Measurements from ENCODE around the gene TEX14. TPM values are rescaled to one million over a fixed set of nuclear protein-coding genes. Genes with fewer than 3 reads are reported as not detected.
A peak's percentile ranks its signal among the peaks of the same experiment; 100 is the strongest.
"Not testable (repeated sequence)": the region's sequence is repeated elsewhere in the genome, so short reads cannot be mapped to it uniquely, and the experiment has no call there.

TEX14 gene
- total RNA-seq, 2 experiments from 2014 or later, result 0.14 to 0.21 TPM

DNA sequence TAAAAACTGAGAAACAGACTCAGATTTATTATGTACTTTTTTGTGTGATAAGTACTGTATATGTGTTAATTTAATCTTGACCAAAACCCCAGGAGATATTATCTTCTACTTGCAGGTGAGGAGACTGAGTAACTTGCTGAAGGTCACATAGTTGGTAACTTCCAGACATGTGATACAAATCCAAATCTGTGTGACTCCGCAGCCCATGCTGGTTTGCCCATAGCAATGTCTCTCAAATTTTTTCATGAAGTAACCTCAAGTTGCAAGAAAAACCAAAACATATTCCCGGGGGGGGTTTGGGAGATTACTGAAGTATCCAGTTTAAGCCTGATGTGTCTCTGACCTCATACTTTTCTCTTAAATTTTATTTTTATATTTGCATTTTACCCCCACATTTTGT lies 3.3 kb downstream of the TEX14 start:
- DNase-seq (no peak), ATAC-seq (no peak)
- no peaks in the 10 kb centered on the region for H3K9me3 Mint-ChIP-seq (ENCODE audit: low read depth)
- H3K36me3 Mint-ChIP-seq (ENCODE audit: low read depth), result peaks cover 10% of the 10 kb centered on the region
- ChIA-PET POLR2A (no interaction called here), CTCF (no interaction called here)
- no peak overlapping the region for H3K4me3 Mint-ChIP-seq
- H3K4me1 Mint-ChIP-seq, result peaks cover 10% of the 10 kb centered on the region
- H3K27me3 Mint-ChIP-seq, result no peaks in the 10 kb centered on the region
- no peak overlapping the region for H3K27ac Mint-ChIP-seq
- intact Hi-C loops (cut with DNase I, micrococcal nuclease), result no loop called here

DNA sequence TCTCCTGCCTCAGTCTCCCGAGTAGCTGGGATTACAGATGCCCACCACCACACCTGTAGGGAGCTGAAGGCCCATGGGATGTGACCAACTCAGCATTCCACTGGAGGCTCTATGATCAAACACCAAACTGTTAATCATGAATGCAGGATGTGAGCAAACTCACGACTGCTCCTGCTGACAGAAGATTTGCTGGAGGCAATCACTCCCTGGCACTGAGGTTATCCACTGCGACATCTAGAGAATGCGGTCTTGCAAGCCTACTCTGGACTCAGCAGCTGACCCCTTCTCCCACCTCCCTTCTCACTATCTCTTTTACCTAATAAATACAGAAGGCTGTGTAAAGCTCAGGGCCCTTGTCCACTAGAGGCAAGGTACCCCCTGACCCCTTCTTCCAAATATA lies 4.9 kb downstream of the TEX14 start:
- H3K36me3 Mint-ChIP-seq (ENCODE audit: low read depth), result no peaks in the 10 kb centered on the region
- ATAC-seq (no peak), DNase-seq (no peak)
- no peak overlapping the region for H3K27ac Mint-ChIP-seq
- no peak overlapping the region for H3K4me3 Mint-ChIP-seq
- CTCF ChIA-PET, result interaction anchor here (0.5 to 0.7 kb wide), 2 partner anchors 22 to 573 kb away, joined by 3 read pairs; no protein-coding TSS in a partner anchor
- no peaks in the 10 kb centered on the region for H3K9me3 Mint-ChIP-seq (ENCODE audit: low read depth)
- no peaks in the 10 kb centered on the region for H3K4me1 Mint-ChIP-seq
- POLR2A ChIA-PET, result no interaction called here
- intact Hi-C loops (cut with DNase I, micrococcal nuclease), result no loop called here
- no peaks in the 10 kb centered on the region for H3K27me3 Mint-ChIP-seq

DNA sequence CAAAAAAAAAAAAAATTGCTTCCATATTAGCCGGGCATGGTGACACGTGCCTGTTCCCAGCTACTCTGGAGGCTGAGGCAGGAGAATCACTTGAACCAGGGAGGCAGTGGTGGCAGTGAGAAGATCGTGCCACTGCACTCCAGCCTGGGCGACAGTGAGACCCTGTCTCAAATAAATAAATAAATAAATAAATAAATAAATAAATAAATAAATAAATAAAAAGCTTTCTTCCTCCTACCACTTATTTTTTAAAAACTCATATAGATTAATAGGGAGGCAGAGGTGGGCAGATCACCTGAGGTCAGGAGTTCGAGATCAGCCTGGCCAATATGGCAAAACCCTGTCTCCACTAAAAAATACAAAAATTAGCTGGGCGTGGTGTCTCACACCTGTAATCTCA lies 7.4 kb downstream of the TEX14 start:
- not testable (repeated sequence) for H3K9me3 Mint-ChIP-seq (ENCODE audit: low read depth)

DNA sequence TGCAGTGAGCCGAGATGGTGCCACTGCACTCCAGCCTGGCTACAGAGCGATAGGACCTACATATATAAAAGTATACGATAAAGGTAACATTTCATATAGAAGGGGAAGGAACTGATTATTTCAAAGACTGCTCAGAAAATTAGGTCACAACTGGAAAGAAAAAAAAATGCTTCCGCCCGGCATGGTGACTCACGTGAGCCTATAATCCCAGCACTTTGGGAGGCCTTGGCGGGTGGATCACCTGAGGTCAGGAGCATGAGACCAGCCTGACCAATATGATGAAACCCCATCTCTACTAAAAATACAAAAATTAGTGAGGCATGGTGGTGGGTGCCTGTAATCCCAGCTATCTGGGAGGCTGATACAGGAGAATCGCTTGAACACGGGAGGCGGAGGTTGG lies 7.8 kb downstream of the TEX14 start:
- intact Hi-C loops (cut with DNase I, micrococcal nuclease), result no loop called here
- DNase-seq (no peak), ATAC-seq (no peak)
- Mint-ChIP-seq H3K36me3 (ENCODE audit: low read depth) (no peaks in the 10 kb centered on the region), H3K27me3 (no peaks in the 10 kb centered on the region), H3K4me3 (no peak overlapping the region), H3K9me3 (ENCODE audit: low read depth) (no peaks in the 10 kb centered on the region), H3K4me1 (no peaks in the 10 kb centered on the region), H3K27ac (no peak overlapping the region)
- CTCF ChIA-PET, result no interaction called here
- POLR2A ChIA-PET, result interaction anchor here (1.0 kb wide), 1 partner anchor 53 kb away, joined by 3 read pairs; no protein-coding TSS in a partner anchor

More for the DNA sequence above, 7.4 kb downstream of the TEX14 start:
- POLR2A ChIA-PET, result interaction anchor here (1.0 kb wide), 1 partner anchor 54 kb away, joined by 3 read pairs; no protein-coding TSS in a partner anchor
- H3K27ac Mint-ChIP-seq; ATAC-seq; CTCF ChIA-PET; H3K4me3 Mint-ChIP-seq; intact Hi-C loops (cut with DNase I, micrococcal nuclease); H3K27me3 Mint-ChIP-seq; DNase-seq; H3K36me3 Mint-ChIP-seq (ENCODE audit: low read depth); H3K4me1 Mint-ChIP-seq: not testable (repeated sequence)

DNA sequence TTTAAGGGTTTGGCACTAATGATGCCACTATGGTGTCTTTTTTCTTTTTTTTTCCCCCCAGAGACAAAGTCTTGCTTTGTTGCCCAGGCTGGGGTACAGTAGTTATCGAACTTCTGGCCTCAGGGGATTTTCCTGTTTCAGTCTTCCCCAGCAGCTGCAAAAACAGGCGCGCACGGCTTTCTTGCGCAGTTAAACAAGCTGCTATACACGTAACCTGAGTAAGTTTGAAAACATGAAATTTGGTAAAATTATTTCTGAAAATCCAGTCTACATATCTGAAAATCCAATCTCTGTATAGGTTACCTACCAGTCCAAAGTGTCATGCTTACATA lies 11.8 kb downstream of the TEX14 start:
- ATAC-seq (no peak), DNase-seq (no peak)
- POLR2A ChIA-PET, result no interaction called here
- CTCF ChIA-PET, result no interaction called here
- Mint-ChIP-seq H3K9me3 (ENCODE audit: low read depth) (no peaks in the 10 kb centered on the region), H3K27me3 (peaks cover 4% of the 10 kb centered on the region), H3K36me3 (ENCODE audit: low read depth) (no peaks in the 10 kb centered on the region), H3K4me1 (no peaks in the 10 kb centered on the region), H3K4me3 (no peak overlapping the region), H3K27ac (no peak overlapping the region)
- intact Hi-C loops (cut with DNase I, micrococcal nuclease), result no loop called here

DNA sequence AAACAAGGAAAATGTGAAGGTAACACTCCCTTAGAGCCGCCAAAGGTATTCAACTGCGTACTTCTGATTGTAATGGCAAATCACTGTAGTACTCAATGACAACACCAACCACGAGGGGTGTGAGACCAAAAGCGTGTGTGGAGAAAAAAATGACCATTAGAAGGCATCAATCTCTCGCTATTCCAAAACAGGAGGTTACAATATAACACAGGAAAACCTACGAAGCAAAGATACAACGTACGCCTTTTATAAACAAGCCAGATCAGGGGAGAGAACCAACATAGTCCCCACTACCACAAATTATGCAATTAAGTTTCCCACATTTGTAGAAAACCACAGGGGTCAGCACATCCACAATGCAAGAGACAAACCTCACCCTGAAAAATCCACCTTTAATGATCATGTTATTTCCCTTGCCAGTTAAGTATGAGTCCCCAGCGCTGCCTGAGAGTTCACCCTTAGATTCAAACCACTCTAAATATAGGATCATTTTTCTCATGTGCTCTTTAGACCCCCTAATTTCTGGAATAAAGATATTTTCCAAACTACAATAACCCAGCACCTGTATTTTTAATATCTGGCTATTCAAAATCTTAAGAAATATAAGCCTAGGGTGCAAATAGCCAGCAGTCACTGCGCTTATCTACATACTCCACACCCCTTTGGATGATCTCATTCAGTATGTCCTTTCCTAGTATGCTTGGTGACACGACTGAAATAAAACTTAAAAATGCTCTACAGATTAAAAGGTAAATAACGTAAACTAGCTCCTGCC lies 12.4 kb downstream of the TEX14 start:
- ATAC-seq, result peak; percentile 33
- ChIA-PET POLR2A (interaction anchor here (0.9 to 1.0 kb wide), 2 partner anchors 21 to 49 kb away, joined by 4 to 6 read pairs; no protein-coding TSS in a partner anchor), CTCF (no interaction called here)
- H3K4me1 Mint-ChIP-seq, result no peaks in the 10 kb centered on the region
- peaks cover 4% of the 10 kb centered on the region for H3K27me3 Mint-ChIP-seq
- DNase-seq, result no peak
- H3K9me3 Mint-ChIP-seq (ENCODE audit: low read depth), result no peaks in the 10 kb centered on the region
- no peak overlapping the region for H3K27ac Mint-ChIP-seq
- no peak overlapping the region for H3K4me3 Mint-ChIP-seq
- no peaks in the 10 kb centered on the region for H3K36me3 Mint-ChIP-seq (ENCODE audit: low read depth)
- intact Hi-C loops (cut with DNase I, micrococcal nuclease), result no loop called here

DNA sequence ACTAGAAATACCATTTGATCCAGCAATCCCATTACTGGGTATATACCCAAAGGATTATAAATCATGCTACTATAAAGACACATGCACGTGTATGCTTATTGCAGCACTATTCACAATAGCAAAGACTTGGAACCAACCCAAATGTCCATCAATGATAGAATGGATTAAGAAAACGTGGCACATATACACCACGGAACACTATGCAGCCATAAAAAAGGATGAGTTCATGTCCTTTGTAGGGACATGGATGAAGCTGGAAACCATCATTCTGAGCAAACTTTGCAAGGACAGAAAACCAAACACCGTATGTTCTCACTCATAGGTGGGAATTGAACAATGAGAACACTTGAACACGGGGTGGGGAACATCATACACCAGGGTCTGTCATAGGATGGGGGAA lies 13.6 kb downstream of the TEX14 start:
- H3K4me3 Mint-ChIP-seq; H3K27me3 Mint-ChIP-seq; H3K9me3 Mint-ChIP-seq (ENCODE audit: low read depth); H3K36me3 Mint-ChIP-seq (ENCODE audit: low read depth); intact Hi-C loops (cut with DNase I, micrococcal nuclease); H3K27ac Mint-ChIP-seq; ATAC-seq; DNase-seq; CTCF ChIA-PET; H3K4me1 Mint-ChIP-seq: not testable (repeated sequence)
- POLR2A ChIA-PET, result interaction anchor here (1.0 kb wide), 1 partner anchor 47 kb away, joined by 6 read pairs; no protein-coding TSS in a partner anchor

DNA sequence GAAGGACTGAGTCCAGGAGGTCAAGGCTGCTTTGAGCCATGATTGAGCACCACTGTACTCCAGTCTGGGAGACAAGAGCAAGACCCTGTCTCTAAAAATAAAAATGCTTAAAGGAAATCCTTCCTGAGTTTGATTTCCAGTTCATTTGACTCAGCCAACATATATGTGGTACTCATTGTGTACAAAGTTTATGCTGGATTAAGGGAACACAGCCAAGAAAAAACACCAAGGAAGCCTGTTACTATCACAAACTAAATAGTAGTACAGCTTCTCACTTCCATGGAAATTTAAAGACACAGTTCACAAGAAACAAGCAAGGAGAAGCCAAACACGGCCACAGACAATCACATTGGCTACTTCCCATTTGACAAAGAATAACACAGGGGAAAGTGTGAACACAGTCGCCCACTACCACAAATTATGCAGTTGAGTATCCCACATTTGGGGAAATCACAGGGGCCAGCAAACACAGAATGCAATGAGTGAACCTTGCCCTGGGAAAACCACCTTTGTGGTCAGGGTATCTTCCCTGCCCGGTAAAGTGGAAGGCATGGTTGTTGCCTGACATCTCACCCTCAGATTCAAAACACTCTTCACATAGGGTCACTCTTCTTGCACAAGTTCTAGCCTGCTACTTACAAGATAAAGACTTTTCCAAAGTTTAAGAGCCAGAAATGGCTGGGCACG lies 14.5 kb downstream of the TEX14 start:
- intact Hi-C loops (cut with DNase I, micrococcal nuclease), result no loop called here
- CTCF ChIA-PET, result no interaction called here
- H3K36me3 Mint-ChIP-seq (ENCODE audit: low read depth), result no peaks in the 10 kb centered on the region

DNA sequence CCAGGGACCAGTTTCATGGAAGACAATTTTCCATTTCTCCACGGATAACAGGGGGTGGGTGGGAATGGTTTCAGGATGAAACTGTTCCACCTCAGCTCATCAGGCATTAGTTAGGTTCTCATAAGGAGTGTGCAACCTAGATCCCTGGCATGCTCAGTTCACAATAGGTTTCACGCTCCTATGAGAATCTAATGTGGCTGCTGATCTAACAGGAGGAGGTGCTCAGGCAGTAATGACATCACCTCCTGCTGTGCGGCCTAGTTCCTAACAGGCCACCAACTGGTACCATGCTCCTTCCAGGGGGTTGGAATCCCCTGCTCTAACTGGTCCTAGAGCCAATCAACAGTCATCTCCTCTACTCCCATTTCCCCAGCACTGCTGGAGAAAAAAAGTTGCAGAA lies 19.9 kb downstream of the TEX14 start:
- H3K4me1 Mint-ChIP-seq, result peaks cover 2% of the 10 kb centered on the region
- intact Hi-C loops (cut with DNase I, micrococcal nuclease), result no loop called here
- no peaks in the 10 kb centered on the region for H3K27me3 Mint-ChIP-seq
- no peaks in the 10 kb centered on the region for H3K36me3 Mint-ChIP-seq (ENCODE audit: low read depth)
- CTCF ChIA-PET, result no interaction called here
- H3K27ac Mint-ChIP-seq, result no peak overlapping the region
- POLR2A ChIA-PET, result interaction anchor here (1.0 kb wide), 1 partner anchor 14 kb away, joined by 5 read pairs; no protein-coding TSS in a partner anchor
- H3K9me3 Mint-ChIP-seq (ENCODE audit: low read depth), result no peaks in the 10 kb centered on the region
- ATAC-seq (no peak), DNase-seq (no peak)
- H3K4me3 Mint-ChIP-seq, result no peak overlapping the region

More for the DNA sequence above, 14.5 kb downstream of the TEX14 start:
- POLR2A ChIA-PET, result interaction anchor here (0.6 kb wide), 1 partner anchor 19 kb away, joined by 3 read pairs; no protein-coding TSS in a partner anchor
- Mint-ChIP-seq H3K27me3 (peaks cover 4% of the 10 kb centered on the region), H3K27ac (no peak overlapping the region), H3K9me3 (ENCODE audit: low read depth) (no peaks in the 10 kb centered on the region), H3K4me3 (no peak overlapping the region), H3K4me1 (no peaks in the 10 kb centered on the region)
- DNase-seq (no peak), ATAC-seq (no peak)

DNA sequence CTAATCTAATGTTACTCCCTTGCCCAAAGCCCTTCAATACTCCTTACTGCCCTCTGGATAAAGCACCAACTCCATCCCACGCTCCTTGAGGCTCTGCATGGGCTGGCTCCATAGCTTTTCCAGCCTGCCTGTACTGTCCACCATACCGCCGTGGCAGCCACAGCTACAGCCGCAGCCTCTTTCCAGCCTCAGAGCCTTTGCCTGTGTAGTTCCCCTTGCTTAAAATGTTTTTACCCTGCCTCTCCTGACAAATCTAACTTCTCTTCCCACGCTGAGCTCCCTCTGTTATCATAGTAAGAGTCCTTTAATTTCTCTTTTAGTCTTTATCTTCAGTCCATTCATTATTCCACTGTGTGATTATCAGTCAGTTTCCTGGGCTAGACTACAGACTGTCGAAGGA lies 22.0 kb downstream of the TEX14 start:
- H3K4me1 Mint-ChIP-seq, result peaks cover 9% of the 10 kb centered on the region
- H3K4me3 Mint-ChIP-seq, result no peak overlapping the region
- no peak overlapping the region for H3K27ac Mint-ChIP-seq
- DNase-seq (no peak), ATAC-seq (no peak)
- ChIA-PET POLR2A (interaction anchor here (0.5 to 0.6 kb wide), 2 partner anchors 118 to 320 kb away, joined by 4 read pairs; no protein-coding TSS in a partner anchor), CTCF (interaction anchor here (0.5 kb wide), 1 partner anchor 954 kb away, joined by 3 read pairs; no protein-coding TSS in a partner anchor)
- H3K36me3 Mint-ChIP-seq (ENCODE audit: low read depth), result no peaks in the 10 kb centered on the region
- H3K9me3 Mint-ChIP-seq (ENCODE audit: low read depth), result no peaks in the 10 kb centered on the region
- H3K27me3 Mint-ChIP-seq, result peaks cover 2% of the 10 kb centered on the region
- intact Hi-C loops (cut with DNase I, micrococcal nuclease), result no loop called here

DNA sequence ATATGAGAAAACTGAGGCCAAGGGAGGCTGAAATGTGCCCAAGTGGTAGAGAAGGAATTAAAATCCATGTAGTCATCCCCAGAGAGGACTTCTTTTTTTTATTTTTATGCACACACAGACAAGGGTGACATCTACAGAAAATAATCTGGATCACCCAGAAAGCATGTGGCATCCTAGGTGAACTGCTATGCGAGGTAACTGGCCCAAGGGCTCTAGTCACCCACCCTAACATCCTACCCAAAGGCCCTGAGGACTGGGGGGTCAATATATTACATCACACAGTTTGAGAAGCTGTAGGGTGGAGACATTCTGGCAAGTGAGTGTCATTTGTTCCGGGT lies 23.3 kb downstream of the TEX14 start:
- intact Hi-C loops (cut with DNase I, micrococcal nuclease), result no loop called here
- Mint-ChIP-seq H3K4me1 (peaks cover 9% of the 10 kb centered on the region), H3K9me3 (ENCODE audit: low read depth) (no peaks in the 10 kb centered on the region), H3K36me3 (ENCODE audit: low read depth) (no peaks in the 10 kb centered on the region), H3K4me3 (no peak overlapping the region), H3K27me3 (peaks cover 2% of the 10 kb centered on the region), H3K27ac (no peak overlapping the region)
- POLR2A ChIA-PET, result no interaction called here
- CTCF ChIA-PET, result no interaction called here
- no peak for ATAC-seq
- no peak for DNase-seq

Measured in activated CD4-positive, alpha-beta T cell treated with anti-CD3 and anti-CD28 coated beads for 36 hours (primary cell).